Spleen (tissue), 11 donors: ENCODE measurements around the gene EFL1. TPM values are rescaled to one million over a fixed set of nuclear protein-coding genes. Genes with fewer than 3 reads are reported as not detected.

Source experiments
- DNase-seq: peaks from one replicate; pipeline ENCODE4 v3.0.0-alpha.2; 2020
- H3K27ac ChIP-seq, 8 donors: fragments of 200-600 bp; sonication (generic) in 7 of 8; 1 replicate in 4 of 8; 2 replicates in 4 of 8; pipeline versions ENCODE4 v1.5.0 to v1.8.0; 2016 to 2021; ENCODE audit warnings: inconsistent platforms in 4 of 8, mild to moderate bottlenecking in 4 of 8, moderate library complexity in 1 of 8
- H3K27me3 ChIP-seq, 7 donors: fragments of 200-600 bp; sonication (generic) in 6 of 7; replicated peaks in 1 of 7; 1 replicate in 4 of 7; 2 replicates in 3 of 7; pipeline versions ENCODE4 v1.5.0 to v1.8.0; 2016 to 2021; ENCODE audit warnings: inconsistent platforms in 3 of 7, mild to moderate bottlenecking in 1 of 7
- H3K36me3 ChIP-seq, 6 donors: fragments of 200-600 bp; sonication (generic) in 5 of 6; 1 replicate in 4 of 6; 2 replicates in 2 of 6; pipeline versions ENCODE4 v1.5.0 to v1.8.0; 2016 to 2021; ENCODE audit warnings: inconsistent platforms in 2 of 6
- H3K4me1 ChIP-seq, 6 donors: fragments of 200-600 bp; sonication (generic) in 5 of 6; 1 replicate in 3 of 6; 2 replicates in 3 of 6; pipeline versions ENCODE4 v1.5.0 to v1.8.0; 2016 to 2021; ENCODE audit warnings: inconsistent platforms in 3 of 6
- H3K4me3 ChIP-seq, 8 donors: fragments of 200-600 bp; sonication (generic) in 7 of 8; 1 replicate in 4 of 8; 2 replicates in 4 of 8; pipeline versions ENCODE4 v1.5.0 to v1.8.0; 2016 to 2021; ENCODE audit warnings: inconsistent platforms in 4 of 8, mild to moderate bottlenecking in 4 of 8, moderate library complexity in 2 of 8
- H3K9me3 ChIP-seq, 8 donors: fragments of 200-600 bp; sonication (generic) in 7 of 8; 1 replicate in 4 of 8; 2 replicates in 4 of 8; pipeline versions ENCODE4 v1.5.0 to v1.8.0; 2016 to 2021; ENCODE audit warnings: inconsistent platforms in 4 of 8
- CTCF ChIP-seq, 11 experiments: fragments of 200-600 bp in 7 of 11; fragments of 450-650 bp in 4 of 11; sonication (generic) in 4 of 11; IDR thresholded peaks in 8 of 11; conservative IDR thresholded peaks in 3 of 11; 1 replicate in 7 of 11; 2 replicates in 4 of 11; pipeline versions ENCODE4 v1.4.0 to v1.8.0; 2016 to 2021; ENCODE audit warnings: antibody characterized with exemption in 11 of 11, inconsistent platforms in 4 of 11, mild to moderate bottlenecking in 1 of 11
- POLR2A ChIP-seq, 3 donors: fragments of 450-650 bp; IDR thresholded peaks; one replicate each; pipeline ENCODE4 v1.5.1; 2017; ENCODE audit warnings: antibody characterized with exemption in 3 of 3, mild to moderate bottlenecking in 1 of 3
- POLR2AphosphoS5 ChIP-seq, 3 donors: sonication (generic); formaldehyde crosslinking; IDR thresholded peaks; one replicate each; pipeline ENCODE4 v1.5.1; 2017; ENCODE audit warnings: antibody characterized with exemption in 3 of 3
- WGBS, 5 donors: extraction: QIAGEN DNeasy Blood & Tissue Kit in 3 of 5; methylation state at CpG; one replicate each; pipeline versions ENCODE4 v1.1.5 to v1.1.7; 2013 to 2018; 5-methylcytosine and 5-hydroxymethylcytosine counted together
- intact Hi-C: fragments of 100-400 bp; cut with DNase I; formaldehyde crosslinking; loops from one replicate; pipeline ENCODE4 v1.15.0; 2023; ENCODE audit warnings: low total_unique reads
- polyA plus RNA-seq, 3 donors: library from polyadenylated mRNA; stranded (reverse); fragments of 200-250 nt; gene quantifications; one replicate each; pipeline ENCODE4 v1.2.1, GENCODE V29; 2013
- total RNA-seq, 7 donors: library from RNA; depleted of rRNA in 3 of 7; stranded (reverse); fragments of >200 nt in 3 of 7; fragmentation: NEBNext Ultra II Directional in 4 of 7; extraction: Animal tissue kit (Norgen Biotek cat#: 25700) in 4 of 7; gene quantifications; one replicate each; pipeline versions ENCODE4 v1.1.0 to v1.2.1, GENCODE V29; 2016 to 2021
- donor health status: healthy with polysubstance abuse.
- donor health status: DM: no; HTN: no; CAD: no; lungs with moderate emphysema.
- donor health status: DM: no; HTN: no; CAD: no.
- donor health status: Bipolar disorder and iron deficiency.
- donor health status: healthy.
- donor health status: DM: no; HTN: no; CAD: no.
- donor health status: DM: yes; HTN: yes; CAD: no.

The EFL1 gene
- total and polyA plus RNA-seq, 10 donors = 3.1 to 21.9 (median 17.4) TPM

- TF ChIP-seq POLR2A (IDR thresholded peaks at IDR 0.05) = no peak
- TF ChIP-seq CTCF (IDR thresholded peaks at IDR 0.05 in 8 of 11, conservative IDR thresholded peaks at IDR 0.05 in 3 of 11) = no peak
- TF ChIP-seq POLR2AphosphoS5 (IDR thresholded peaks at IDR 0.05) = no peak
- Histone ChIP-seq H3K4me1 (peaks cover 0 to 10% (median 0%) of the 10 kb centered on the region in 6 donors), H3K36me3 (peaks cover 0 to 13% (median 0%) of the 10 kb centered on the region in 6 donors), H3K4me3 (no peak overlapping the region), H3K27ac (no peak overlapping the region), H3K27me3 (no peaks in the 10 kb centered on the region), H3K9me3 (no peaks in the 10 kb centered on the region)
- intact Hi-C loops = no loop called here
- DNase-seq = no peak
- WGBS, 5 donors = 54 to 71% (median 65%) methylated on average over 6 of the region's 6 CpGs
Measured at GRCh38 chr15:82186719-82187406, 75.7 kb downstream of the EFL1 start.

GRCh38 chr15:82186161-82186560 is 76.4 kb downstream of the EFL1 start:
- H3K27ac ChIP-seq = no peak overlapping the region
- no peak overlapping the region for H3K4me3 ChIP-seq
- no peaks in the 10 kb centered on the region for H3K27me3 ChIP-seq
- peaks cover 0 to 10% (median 0%) of the 10 kb centered on the region in 6 donors for H3K4me1 ChIP-seq
- H3K9me3 ChIP-seq = no peaks in the 10 kb centered on the region
- WGBS, 5 donors = 89 to 98% (median 96%) methylated on average over 2 of the region's 2 CpGs
- intact Hi-C loops = no loop called here
- H3K36me3 ChIP-seq = peaks cover 0 to 18% (median 0%) of the 10 kb centered on the region in 6 donors
- no peak for DNase-seq
- no peak for TF ChIP-seq POLR2A (IDR thresholded peaks at IDR 0.05)
- TF ChIP-seq POLR2AphosphoS5 (IDR thresholded peaks at IDR 0.05) = no peak
- no peak for TF ChIP-seq CTCF (IDR thresholded peaks at IDR 0.05 in 8 of 11, conservative IDR thresholded peaks at IDR 0.05 in 3 of 11)

- no peaks in the 10 kb centered on the region for H3K27me3 ChIP-seq
- no peak overlapping the region for H3K27ac ChIP-seq
- DNase-seq = no peak
- peaks cover 0 to 10% (median 0%) of the 10 kb centered on the region in 6 donors for H3K4me1 ChIP-seq
- no peak for TF ChIP-seq POLR2AphosphoS5 (IDR thresholded peaks at IDR 0.05)
- no peak for TF ChIP-seq CTCF (IDR thresholded peaks at IDR 0.05 in 8 of 11, conservative IDR thresholded peaks at IDR 0.05 in 3 of 11)
- TF ChIP-seq POLR2A (IDR thresholded peaks at IDR 0.05) = no peak
- H3K36me3 ChIP-seq = peaks cover 0 to 18% (median 0%) of the 10 kb centered on the region in 6 donors
- H3K9me3 ChIP-seq = no peaks in the 10 kb centered on the region
- H3K4me3 ChIP-seq = no peak overlapping the region
- intact Hi-C loops = no loop called here
Measured at GRCh38 chr15:82184776-82185175, 77.8 kb downstream of the EFL1 start.

GRCh38 chr15:82184355-82184754 is 78.2 kb downstream of the EFL1 start:
- intact Hi-C loops = no loop called here
- Histone ChIP-seq H3K4me1 (peaks cover 0 to 10% (median 0%) of the 10 kb centered on the region in 6 donors), H3K27ac (no peak overlapping the region), H3K9me3 (no peaks in the 10 kb centered on the region), H3K27me3 (no peaks in the 10 kb centered on the region), H3K36me3 (peaks cover 0 to 18% (median 0%) of the 10 kb centered on the region in 6 donors), H3K4me3 (no peak overlapping the region)
- TF ChIP-seq POLR2AphosphoS5 (IDR thresholded peaks at IDR 0.05) = no peak
- no peak for TF ChIP-seq CTCF (IDR thresholded peaks at IDR 0.05 in 8 of 11, conservative IDR thresholded peaks at IDR 0.05 in 3 of 11)
- TF ChIP-seq POLR2A (IDR thresholded peaks at IDR 0.05) = no peak
- no peak for DNase-seq
- 91 to 100% (median 96%) methylated on average over 1 of the region's 1 CpG for WGBS, 5 donors
